Cardiac septum (tissue), 1 donor: ENCODE results near the gene CXCR5. TPM values are rescaled to one million over a fixed set of nuclear protein-coding genes. Genes with fewer than 3 reads are reported as not detected.

Experiments
- DNase-seq: peaks from one replicate; pipeline ENCODE4 v3.0.0-alpha.2; 2020; ENCODE audit warnings: low spot score
- intact Hi-C: fragments of 100-400 bp; cut with DNase I; formaldehyde crosslinking; loops from one replicate; pipeline ENCODE4 v1.14.0; 2022
- total RNA-seq: library from RNA; stranded (reverse); fragmentation: NEBNext Ultra II Directional; extraction: Animal tissue kit (Norgen Biotek cat#: 25700); gene quantifications from one replicate; pipeline ENCODE4 v1.2.1, GENCODE V29; 2021
- donor health status: DM: no; HTN: no; CAD: no.

CXCR5 gene
- total RNA-seq, 1 donor from 2014 or later = not detected

DNA sequence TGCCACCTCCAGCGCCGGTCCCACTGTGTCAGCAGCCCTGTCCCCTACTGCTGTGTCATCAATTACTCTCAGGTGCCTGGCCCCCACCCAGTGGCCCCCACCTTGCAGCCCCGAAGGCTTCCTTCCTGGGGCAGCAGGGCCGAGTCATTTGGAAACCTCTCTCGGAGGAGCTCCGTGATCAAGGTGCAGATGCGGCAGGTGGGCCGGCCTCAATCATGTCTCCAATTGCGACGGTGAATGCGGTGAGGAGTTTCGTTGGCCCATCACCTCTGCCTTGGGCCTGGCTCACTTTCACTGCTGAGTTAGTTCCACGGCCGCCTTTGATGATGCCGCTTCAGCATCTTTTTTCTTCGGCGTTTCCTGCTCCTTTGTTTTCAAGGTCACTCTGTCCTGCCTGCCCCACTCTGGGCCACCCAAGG lies 11.3 kb upstream of the CXCR5 start:
- intact Hi-C loops = no loop called here
- DNase-seq = no peak

DNA sequence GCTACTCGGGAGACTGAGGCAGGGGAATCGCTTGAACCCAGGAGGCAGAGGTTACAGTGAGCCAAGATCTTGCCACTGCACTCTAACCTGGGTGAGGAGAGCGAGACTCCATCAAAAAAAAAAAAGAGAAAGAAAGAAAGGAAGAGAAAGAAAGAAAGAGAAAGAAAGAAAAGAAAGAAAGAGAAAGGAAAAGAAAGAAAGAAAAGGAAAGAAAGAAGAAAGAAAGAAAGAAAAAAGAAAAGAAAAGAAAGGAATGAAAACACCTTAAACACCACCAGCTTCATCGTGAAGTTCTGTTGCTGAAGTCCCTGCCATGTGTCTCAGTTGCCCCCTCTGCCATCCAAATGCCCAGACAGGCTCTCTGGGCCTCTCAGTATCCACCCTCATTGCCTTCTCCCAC lies 9.9 kb upstream of the CXCR5 start:
- intact Hi-C loops = no loop called here
- no peak for DNase-seq

DNA sequence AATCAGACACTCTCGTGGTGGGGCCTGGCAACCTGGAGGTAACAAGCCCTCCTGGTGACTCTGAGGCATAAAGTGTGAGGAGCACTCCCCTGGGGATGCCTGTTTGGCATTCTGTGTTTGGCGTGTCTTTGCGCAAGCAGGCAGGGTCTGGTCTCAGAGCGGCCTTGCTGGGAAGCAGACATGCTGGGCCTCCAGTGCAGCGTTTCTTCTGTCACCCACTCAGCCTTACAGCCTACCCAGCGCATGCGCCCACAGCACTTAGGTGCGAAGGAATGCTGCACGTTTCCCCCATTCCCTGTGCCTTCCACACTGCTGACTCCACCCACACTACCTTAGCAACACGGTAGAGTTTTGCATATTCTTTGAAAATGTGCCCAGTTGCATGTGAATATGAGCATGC lies 7.4 kb upstream of the CXCR5 start:
- intact Hi-C loops = no loop called here
- no peak for DNase-seq

DNA sequence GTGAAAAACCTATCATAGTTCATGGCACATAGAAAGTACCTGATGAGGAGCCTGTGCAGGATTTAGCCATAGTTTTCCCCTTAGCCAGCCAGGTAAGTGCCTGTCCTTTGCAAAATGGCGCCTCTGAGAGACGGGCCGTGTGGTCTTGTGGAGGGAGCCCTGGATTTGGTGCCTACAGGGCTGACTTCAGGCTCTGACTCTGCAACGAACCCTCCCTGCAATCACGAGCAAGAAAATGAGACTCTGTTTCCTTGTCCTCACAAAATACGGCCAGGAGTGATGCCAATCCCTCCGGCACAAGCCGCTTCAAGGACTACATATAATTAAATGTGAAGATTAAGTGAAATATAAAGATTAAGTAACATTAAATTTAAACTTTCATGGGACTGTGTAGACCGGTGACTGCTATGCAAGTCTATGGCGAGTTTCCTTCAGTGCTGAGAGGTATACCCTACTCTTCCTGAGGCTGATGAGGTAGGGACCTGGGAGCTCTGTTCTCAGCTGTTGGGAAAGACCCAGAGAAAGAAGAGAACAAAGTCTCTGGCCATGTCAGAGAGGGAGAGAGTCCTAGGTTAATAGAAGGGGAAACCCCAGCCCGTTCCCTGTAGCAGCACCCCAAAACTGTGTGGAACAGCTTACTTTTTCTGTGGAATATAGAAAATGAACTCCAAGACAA lies 6.1 kb upstream of the CXCR5 start:
- no peak for DNase-seq
- intact Hi-C loops = no loop called here

DNA sequence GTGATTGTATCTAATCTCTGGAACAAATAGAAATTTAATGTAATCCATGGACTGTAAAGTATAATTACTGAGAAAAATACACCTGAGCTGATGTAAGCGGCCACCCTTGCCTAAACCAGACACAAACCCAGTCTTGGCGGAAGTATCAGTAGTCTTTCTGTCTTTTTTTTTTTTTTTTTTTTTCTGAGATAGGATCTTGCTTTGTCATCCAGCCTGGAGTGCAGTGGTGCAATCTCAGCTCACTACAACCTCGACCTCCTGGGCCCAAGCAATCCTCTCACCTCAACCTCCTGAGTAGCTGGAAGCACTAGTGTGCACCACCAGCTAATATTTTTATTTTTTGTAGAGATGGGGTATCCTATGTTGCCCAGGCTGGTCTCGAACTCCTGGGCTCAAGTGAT lies 5.5 kb upstream of the CXCR5 start:
- DNase-seq = no peak
- intact Hi-C loops = no loop called here

DNA sequence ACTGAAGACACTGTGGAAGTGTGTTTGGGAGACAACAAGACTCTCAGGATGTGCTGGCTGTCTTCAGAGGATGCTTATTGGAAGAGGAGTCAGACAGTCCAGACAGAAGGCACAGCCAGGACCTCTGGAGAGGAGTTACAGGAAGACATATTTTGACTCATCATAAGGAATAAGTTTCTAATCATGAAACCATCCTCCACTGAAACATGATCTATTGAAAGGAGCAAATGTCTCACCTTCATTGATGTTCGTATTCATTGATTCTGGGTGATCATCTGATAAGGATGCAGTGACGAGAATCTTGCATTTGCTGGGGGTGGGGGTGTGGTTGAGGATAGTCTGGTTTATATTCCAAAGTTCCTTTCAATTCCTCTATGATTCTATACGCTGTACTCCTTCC lies 2.5 kb upstream of the CXCR5 start:
- no peak for DNase-seq
- intact Hi-C loops = no loop called here

DNA sequence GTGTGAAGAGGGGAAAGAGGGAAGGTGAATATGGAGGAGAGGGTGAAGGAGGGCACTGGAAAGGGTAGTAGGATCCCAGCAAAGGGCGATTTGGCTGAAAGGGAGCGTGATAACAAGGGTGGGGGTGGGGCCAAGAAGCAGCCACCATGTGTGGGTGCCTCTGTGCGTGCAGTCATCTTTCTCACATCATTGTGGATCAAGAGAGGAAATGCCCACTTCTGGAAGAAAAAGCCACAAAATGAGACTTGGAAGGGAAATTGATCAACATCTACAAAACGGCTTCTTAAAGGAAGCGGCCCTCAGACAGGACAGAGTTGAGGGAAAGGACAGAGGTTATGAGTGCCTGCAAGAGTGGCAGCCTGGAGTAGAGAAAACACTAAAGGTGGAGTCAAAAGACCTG lies 1.2 kb upstream of the CXCR5 start:
- no peak for DNase-seq
- intact Hi-C loops = no loop called here

DNA sequence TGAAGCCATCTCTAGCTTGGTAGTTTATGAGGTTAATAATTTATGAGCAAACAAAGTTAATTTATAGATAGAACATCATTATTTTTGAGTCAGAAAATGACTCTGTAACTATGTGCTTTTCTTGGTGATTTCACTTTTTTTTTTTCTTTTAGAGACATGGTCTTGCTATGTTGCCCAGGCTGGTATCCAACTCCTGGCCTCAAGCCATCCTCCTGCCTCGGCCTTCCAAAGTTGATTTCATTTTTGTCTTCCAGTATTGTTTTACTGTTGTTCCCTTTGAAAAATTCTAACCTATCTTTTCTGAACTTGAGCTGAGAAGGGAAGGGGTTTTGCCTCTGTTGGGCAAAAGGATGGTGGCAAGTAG lies 706 bp upstream of the CXCR5 start:
- no peak for DNase-seq
- intact Hi-C loops = no loop called here

DNA sequence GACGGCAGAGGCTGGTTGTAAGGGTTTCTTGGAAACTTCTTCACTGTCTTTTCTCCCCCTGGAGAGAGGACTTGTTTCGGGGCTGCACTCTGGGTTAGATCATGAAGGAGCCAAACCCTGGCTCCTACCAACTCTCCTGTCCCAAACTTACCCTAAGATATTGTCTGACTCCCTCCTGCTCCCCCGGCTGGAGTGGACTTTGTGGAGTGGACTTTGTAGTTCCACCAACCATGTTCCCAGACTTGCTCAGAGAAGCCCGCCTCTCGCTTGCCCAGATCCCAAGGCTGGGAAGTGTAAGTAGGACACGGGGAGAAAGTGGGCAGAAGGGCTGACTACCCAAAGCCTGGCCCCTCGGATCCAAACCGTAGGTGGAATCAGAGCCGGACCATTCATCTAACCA lies 1.2 kb downstream of the CXCR5 start:
- intact Hi-C loops = no loop called here
- no peak for DNase-seq

DNA sequence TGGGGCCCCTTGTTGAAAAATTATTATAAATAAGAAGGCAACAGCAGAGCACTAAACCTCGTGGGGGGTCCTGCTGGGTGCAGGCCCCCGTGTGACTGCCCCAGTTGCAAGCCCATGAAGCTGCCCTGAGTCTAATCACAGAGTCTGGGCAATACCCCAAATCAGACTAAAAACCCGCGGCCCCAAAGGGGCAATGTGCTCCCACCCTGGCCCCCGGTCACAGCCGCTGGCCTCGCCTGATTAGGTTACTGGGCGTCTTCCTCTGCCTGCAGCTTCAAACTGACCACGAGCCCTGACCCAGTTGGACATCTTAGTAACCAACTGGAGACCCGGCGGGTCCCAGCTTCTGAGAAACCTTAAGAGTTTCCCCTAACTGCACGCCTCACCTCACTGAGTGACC lies 1.6 kb downstream of the CXCR5 start:
- no peak for DNase-seq
- intact Hi-C loops = no loop called here

DNA sequence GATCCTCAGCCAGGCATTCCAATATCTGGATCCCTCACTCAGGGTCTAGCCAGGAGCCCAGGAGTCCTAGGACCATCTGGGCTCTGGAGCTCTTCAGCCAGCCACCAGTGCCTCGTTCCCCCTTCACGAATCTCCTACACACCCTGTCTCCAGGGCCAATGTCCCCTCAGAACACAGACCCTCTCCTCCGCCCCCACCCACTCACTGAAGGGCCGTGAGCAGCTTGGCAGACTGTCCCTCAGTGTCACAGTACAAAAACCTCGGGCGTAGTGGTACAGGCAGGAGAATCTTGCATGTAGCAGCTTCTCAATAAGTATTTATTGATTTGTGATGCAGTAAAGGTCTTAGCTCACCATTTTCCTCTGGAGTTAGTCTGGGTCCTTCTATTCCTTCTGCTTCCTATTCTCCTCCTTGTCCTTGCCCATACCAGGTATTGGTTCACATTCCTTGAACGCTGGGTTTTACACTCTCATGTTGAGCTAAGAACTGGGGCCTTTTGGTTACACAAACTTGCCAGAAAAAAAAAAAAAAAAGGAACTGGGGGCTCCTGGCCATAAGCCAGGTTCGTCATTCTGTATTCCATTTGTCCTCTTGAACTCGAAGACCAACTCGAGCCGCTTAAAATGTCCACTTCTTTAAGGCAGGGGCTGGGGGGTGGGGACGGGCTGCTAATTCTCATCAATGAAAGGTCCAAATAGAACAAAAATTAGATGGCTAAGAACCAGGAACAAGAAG lies 2.3 kb downstream of the CXCR5 start:
- intact Hi-C loops = no loop called here
- no peak for DNase-seq

DNA sequence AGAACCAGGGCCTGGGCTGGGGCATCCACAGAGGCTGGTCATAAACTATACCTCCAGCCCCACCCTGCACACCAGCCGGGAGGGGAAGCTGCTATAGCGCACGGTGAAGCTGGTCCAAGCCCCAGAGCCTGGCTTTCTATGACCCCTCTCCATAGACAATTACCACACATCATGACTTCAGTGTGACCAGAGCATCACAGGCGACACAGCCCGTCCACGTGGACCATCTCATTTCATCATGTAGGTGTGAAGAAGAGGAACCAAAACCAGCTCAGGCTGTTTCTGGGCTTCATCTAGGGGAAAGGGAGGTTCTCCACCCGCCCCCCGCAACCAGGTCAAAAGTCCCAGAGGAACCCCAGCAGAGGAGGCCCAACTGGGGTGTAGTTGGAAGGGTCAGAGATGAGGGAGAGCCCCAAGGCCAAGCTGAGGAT lies 3.0 kb downstream of the CXCR5 start:
- intact Hi-C loops = no loop called here
- no peak for DNase-seq

DNA sequence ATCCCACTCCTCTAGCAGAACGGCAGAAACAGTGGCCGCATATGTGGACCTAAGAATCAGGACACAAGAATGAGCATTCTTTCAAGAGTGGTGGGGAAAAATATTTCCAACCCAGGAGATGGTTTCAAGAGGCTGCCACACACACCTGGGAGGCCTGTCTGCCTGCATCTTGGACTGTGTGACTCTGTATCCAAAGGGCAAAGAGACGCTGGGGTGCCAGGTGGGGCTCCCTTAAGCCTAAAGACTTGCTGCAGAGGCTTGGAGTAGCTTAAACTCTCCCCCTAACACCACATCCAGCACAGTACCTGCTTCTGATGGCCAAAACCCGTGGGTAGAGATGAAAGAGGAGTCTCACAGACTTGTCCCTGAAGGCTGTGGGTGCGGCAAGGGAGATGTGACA lies 3.5 kb downstream of the CXCR5 start:
- intact Hi-C loops = no loop called here

DNA sequence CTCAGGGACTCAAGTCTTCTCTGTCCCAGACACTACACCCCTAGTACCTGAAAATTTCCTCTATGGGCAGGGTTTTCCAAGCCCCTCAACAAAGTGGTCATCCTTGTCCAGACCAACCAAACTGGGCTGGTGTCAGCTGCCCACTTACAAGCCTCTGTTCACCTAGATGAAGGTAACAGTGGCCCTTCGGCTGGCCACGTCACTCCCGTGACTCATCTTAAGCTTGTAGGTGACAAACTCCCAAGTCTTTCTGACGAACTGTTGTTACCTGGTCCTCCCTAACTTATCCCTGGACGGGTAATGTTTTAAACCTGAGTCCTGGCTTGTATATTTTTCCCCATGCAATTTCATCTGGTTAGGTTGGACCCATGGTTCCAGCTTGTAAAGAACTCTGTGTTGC lies 4.7 kb downstream of the CXCR5 start:
- intact Hi-C loops = no loop called here
- DNase-seq = no peak

More for the DNA sequence above, 3.5 kb downstream of the CXCR5 start:
- no peak for DNase-seq

DNA sequence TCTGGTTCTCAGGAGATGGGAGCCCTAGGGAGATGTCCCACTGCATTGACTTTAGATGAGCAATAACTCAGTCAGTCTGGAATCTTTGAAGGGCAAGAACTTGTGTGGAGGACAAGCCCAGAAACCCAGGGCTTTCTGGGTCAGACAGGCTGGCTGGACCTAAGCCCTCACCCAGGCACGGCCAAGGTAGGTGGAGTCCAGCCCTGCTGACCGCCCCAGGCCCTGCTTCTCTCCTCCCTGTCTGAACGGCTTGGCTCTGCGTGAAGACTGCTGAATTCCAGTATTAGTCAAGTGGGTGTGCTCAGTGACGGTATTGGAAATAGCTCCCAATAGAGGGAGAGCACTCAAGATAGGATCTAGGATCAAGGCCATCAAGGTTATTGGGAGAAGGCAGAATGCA lies 6.1 kb downstream of the CXCR5 start:
- intact Hi-C loops = no loop called here
- no peak for DNase-seq

DNA sequence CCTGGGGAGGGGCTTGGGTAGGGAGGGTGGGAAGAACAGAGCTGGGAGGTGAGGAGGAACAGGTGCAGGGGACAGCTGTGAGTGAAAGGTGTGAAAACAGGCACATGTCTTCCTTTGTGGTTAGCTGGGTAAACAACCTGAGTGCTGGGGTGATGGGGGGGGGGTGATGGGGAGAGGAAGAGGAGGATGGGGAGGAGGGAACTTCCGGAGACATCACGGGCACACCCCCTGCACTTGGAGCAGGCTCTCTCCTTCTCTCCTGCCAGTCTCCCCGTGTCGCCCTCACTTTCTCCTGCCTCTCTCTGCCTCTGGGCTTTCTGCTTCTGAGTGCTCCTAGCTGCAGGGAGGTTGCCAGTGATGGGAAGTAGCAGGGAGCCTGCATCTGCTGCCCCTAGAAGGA lies 8.8 kb downstream of the CXCR5 start:
- no peak for DNase-seq
- intact Hi-C loops = no loop called here

DNA sequence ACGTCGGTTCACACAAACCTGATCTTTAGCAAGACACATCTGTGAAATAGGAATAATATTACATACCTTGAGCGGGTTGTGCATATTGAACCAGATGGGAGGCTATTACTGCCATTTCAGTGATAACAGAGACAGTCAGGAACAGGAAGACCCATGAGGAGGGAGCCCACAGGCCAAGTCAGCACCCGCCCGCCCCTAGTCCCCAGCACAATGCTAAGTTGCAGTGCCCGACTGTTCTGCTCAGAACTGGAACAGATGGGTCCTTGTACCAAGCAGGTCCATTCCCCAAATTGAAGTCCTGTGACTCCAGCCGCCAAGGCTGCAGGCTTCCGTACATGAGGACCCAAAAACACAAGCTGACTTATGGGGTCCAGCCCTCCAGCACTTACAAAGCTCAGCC lies 9.3 kb downstream of the CXCR5 start:
- intact Hi-C loops = no loop called here
- DNase-seq = no peak

DNA sequence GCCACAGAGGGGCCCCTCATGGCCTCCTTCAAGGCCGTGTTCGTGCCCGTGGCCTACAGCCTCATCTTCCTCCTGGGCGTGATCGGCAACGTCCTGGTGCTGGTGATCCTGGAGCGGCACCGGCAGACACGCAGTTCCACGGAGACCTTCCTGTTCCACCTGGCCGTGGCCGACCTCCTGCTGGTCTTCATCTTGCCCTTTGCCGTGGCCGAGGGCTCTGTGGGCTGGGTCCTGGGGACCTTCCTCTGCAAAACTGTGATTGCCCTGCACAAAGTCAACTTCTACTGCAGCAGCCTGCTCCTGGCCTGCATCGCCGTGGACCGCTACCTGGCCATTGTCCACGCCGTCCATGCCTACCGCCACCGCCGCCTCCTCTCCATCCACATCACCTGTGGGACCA lies 10.0 kb downstream of the CXCR5 start:
- no peak for DNase-seq

DNA sequence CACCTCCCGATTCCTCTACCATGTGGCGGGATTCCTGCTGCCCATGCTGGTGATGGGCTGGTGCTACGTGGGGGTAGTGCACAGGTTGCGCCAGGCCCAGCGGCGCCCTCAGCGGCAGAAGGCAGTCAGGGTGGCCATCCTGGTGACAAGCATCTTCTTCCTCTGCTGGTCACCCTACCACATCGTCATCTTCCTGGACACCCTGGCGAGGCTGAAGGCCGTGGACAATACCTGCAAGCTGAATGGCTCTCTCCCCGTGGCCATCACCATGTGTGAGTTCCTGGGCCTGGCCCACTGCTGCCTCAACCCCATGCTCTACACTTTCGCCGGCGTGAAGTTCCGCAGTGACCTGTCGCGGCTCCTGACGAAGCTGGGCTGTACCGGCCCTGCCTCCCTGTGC lies 10.5 kb downstream of the CXCR5 start:
- no peak for DNase-seq
- intact Hi-C loops = no loop called here

More for the DNA sequence above, 10.0 kb downstream of the CXCR5 start:
- intact Hi-C loops = no loop called here

DNA sequence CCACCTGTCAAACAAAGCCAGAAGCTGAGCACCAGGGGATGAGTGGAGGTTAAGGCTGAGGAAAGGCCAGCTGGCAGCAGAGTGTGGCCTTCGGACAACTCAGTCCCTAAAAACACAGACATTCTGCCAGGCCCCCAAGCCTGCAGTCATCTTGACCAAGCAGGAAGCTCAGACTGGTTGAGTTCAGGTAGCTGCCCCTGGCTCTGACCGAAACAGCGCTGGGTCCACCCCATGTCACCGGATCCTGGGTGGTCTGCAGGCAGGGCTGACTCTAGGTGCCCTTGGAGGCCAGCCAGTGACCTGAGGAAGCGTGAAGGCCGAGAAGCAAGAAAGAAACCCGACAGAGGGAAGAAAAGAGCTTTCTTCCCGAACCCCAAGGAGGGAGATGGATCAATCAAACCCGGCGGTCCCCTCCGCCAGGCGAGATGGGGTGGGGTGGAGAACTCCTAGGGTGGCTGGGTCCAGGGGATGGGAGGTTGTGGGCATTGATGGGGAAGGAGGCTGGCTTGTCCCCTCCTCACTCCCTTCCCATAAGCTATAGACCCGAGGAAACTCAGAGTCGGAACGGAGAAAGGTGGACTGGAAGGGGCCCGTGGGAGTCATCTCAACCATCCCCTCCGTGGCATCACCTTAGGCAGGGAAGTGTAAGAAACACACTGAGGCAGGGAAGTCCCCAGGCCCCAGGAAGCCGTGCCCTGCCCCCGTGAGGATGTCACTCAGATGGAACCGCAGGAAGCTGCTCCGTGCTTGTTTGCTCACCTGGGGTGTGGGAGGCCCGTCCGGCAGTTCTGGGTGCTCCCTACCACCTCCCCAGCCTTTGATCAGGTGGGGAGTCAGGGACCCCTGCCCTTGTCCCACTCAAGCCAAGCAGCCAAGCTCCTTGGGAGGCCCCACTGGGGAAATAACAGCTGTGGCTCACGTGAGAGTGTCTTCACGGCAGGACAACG lies 11.7 kb downstream of the CXCR5 start:
- intact Hi-C loops = no loop called here
- no peak for DNase-seq
